ENCODE data around the gene ZNF532. TPM values are rescaled to one million over a fixed set of nuclear protein-coding genes. Genes with fewer than 3 reads are reported as not detected.
A peak's percentile ranks its signal among the peaks of the same experiment; 100 is the strongest.

The ZNF532 gene
- total RNA-seq, 1 donor from 2014 or later = 41.3 TPM

GRCh38 chr18:58966704-58967103 lies 102.0 kb downstream of the ZNF532 start:
- no peaks in the 10 kb centered on the region for H3K27me3 ChIP-seq (ENCODE audit: control insufficient read depth, insufficient read depth, low read length)
- H3K36me3 ChIP-seq (ENCODE audit: control insufficient read depth, insufficient read depth, low read length) = peaks cover 5% of the 10 kb centered on the region
- no peak for FAIRE-seq
- no peak for DNase-seq (ENCODE audit: low read depth)
- TF ChIP-seq, protein P1, sequence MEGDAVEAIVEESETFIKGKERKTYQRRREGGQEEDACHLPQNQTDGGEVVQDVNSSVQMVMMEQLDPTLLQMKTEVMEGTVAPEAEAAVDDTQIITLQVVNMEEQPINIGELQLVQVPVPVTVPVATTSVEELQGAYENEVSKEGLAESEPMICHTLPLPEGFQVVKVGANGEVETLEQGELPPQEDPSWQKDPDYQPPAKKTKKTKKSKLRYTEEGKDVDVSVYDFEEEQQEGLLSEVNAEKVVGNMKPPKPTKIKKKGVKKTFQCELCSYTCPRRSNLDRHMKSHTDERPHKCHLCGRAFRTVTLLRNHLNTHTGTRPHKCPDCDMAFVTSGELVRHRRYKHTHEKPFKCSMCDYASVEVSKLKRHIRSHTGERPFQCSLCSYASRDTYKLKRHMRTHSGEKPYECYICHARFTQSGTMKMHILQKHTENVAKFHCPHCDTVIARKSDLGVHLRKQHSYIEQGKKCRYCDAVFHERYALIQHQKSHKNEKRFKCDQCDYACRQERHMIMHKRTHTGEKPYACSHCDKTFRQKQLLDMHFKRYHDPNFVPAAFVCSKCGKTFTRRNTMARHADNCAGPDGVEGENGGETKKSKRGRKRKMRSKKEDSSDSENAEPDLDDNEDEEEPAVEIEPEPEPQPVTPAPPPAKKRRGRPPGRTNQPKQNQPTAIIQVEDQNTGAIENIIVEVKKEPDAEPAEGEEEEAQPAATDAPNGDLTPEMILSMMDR (IDR thresholded peaks at IDR 0.05; ENCODE audit: insufficient read depth, low read length, severe bottlenecking) = no peak
- H3K4me3 ChIP-seq (ENCODE audit: low read depth, low read length) = no peak overlapping the region

GRCh38 chr18:58967751-58968254 lies 103.1 kb downstream of the ZNF532 start:
- peaks cover 5% of the 10 kb centered on the region for H3K36me3 ChIP-seq (ENCODE audit: control insufficient read depth, insufficient read depth, low read length)
- no peak overlapping the region for H3K4me3 ChIP-seq (ENCODE audit: low read depth, low read length)
- DNase-seq (ENCODE audit: low read depth) (no peak), FAIRE-seq (peak; percentile 43)
- H3K27me3 ChIP-seq (ENCODE audit: control insufficient read depth, insufficient read depth, low read length) = no peaks in the 10 kb centered on the region
- TF ChIP-seq, protein P1 (IDR thresholded peaks at IDR 0.05; ENCODE audit: insufficient read depth, low read length, severe bottlenecking) = no peak

DNA sequence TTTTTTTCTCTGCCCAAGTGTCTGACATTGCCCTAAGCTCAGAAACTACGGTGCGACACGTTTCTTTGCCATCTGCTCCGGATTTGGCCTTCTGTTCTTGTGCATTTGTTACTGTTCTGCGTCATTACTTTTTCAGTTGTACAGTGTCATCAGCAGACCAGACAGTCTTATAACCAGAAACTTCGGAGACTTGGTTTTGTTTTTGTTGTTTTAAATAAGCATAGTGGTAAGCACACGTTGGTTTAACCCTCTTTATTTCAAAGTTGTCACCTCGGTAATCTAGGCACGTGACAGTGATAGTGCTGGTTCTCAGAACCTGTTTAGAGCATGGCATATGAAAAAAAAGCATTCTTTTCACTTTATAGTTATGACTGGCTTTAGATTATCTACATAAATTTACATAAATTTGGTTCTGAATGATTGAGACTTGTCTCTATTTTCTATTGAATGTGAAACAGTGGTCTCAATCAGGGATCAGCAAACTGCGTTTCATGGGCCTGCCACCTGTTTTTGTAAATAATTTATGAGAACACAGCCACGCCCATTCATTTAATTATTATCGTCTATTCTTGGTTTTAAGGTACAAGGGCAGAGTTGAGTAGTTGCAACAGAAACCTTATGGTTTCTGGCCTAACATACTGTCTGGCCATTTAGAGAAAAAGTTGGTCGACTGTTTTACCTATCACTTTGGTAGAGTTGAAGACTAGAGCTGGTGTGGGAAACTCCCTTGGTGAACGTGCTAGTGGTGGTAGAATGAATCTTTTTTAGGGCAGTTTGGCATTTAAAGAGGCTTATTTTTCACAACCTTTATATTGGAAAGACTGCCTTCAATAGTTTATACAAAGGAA lies 106.5 kb downstream of the ZNF532 start:
- Histone ChIP-seq H3K4me3 (ENCODE audit: low read depth, low read length) (no peak overlapping the region), H3K36me3 (ENCODE audit: control insufficient read depth, insufficient read depth, low read length) (peaks cover 7% of the 10 kb centered on the region), H3K27me3 (ENCODE audit: control insufficient read depth, insufficient read depth, low read length) (no peaks in the 10 kb centered on the region)
- peak; percentile 58 for FAIRE-seq
- no peak for DNase-seq (ENCODE audit: low read depth)
- TF ChIP-seq, protein P1 (IDR thresholded peaks at IDR 0.05; ENCODE audit: insufficient read depth, low read length, severe bottlenecking) = no peak

DNA sequence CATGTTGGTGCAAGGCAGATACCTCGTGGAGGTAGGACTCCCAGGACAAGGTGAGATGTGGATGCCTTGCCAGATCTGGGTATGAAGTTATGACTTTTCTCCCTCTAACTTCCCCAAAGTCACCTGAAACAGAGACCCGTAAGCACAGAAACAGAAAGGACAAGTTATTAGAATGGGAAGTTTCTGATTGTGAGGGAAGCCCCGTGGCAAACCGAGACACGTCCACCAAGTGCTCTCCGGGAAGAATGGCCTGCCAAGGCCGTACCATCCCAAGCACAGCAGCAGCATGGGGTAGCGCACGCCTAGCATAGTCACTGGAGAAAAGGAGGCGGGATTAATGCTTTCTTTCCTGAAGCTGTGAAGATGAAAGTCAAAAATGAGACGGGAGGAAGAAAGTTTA lies 110.6 kb downstream of the ZNF532 start:
- no peak for FAIRE-seq
- TF ChIP-seq, protein P1 (IDR thresholded peaks at IDR 0.05; ENCODE audit: insufficient read depth, low read length, severe bottlenecking) = no peak
- no peak for DNase-seq (ENCODE audit: low read depth)

DNA sequence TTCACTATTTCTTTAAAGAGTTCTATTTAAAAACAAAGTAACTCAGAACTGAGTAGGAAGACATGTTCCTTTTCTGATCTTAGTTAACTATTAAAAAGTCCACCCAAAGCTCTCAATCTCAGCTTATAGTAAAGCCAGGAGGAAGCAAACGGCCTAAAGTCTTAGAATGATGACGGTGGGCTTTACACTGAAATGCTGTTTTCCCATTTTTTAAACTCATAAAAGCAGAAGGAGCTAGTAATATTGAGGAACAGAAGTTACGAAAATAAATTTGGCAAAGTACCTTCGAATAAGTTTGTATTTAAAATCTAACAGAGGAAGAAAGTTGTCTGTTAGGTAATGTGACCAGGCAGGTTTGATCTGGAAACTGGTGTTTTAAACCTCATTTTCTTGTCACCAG lies 111.1 kb downstream of the ZNF532 start:
- TF ChIP-seq, protein P1 (IDR thresholded peaks at IDR 0.05; ENCODE audit: insufficient read depth, low read length, severe bottlenecking) = no peak
- DNase-seq (ENCODE audit: low read depth) (no peak), FAIRE-seq (no peak)
- Histone ChIP-seq H3K27me3 (ENCODE audit: control insufficient read depth, insufficient read depth, low read length) (no peaks in the 10 kb centered on the region), H3K4me3 (ENCODE audit: low read depth, low read length) (no peak overlapping the region), H3K36me3 (ENCODE audit: control insufficient read depth, insufficient read depth, low read length) (peaks cover 7% of the 10 kb centered on the region)

More for the DNA sequence above, 110.6 kb downstream of the ZNF532 start:
- Histone ChIP-seq H3K27me3 (ENCODE audit: control insufficient read depth, insufficient read depth, low read length) (no peaks in the 10 kb centered on the region), H3K36me3 (ENCODE audit: control insufficient read depth, insufficient read depth, low read length) (peaks cover 7% of the 10 kb centered on the region), H3K4me3 (ENCODE audit: low read depth, low read length) (no peak overlapping the region)

All from bronchial epithelial cell (primary cell).